Suprapubic skin (tissue), 4 donors: ENCODE results near the gene RAB5B. TPM values are rescaled to one million over a fixed set of nuclear protein-coding genes. Genes with fewer than 3 reads are reported as not detected.
"Not testable (repeated sequence)": the region's sequence is repeated elsewhere in the genome, so short reads cannot be mapped to it uniquely, and the experiment has no call there.

Experiments
- DNase-seq, 2 donors: peaks; one replicate each; pipeline ENCODE4 v3.0.0-alpha.2; 2019; ENCODE audit warnings: low spot score in 2 of 2
- H3K27ac ChIP-seq: fragments of 200-600 bp; sonication (generic); one replicate; pipeline ENCODE4 v1.5.1; 2019
- H3K27me3 ChIP-seq: fragments of 200-600 bp; sonication (generic); one replicate; pipeline ENCODE4 v1.5.1; 2019
- H3K36me3 ChIP-seq: fragments of 200-600 bp; sonication (generic); one replicate; pipeline ENCODE4 v1.5.1; 2019
- H3K4me1 ChIP-seq: fragments of 200-600 bp; sonication (generic); one replicate; pipeline ENCODE4 v1.5.1; 2019
- H3K4me3 ChIP-seq: fragments of 200-600 bp; sonication (generic); one replicate; pipeline ENCODE4 v1.5.1; 2019; ENCODE audit warnings: mild to moderate bottlenecking
- H3K9me3 ChIP-seq: fragments of 200-600 bp; sonication (generic); one replicate; pipeline ENCODE4 v1.5.1; 2019
- CTCF ChIP-seq, 2 donors: fragments of 200-600 bp in 1 of 2; fragments of 450-650 bp in 1 of 2; sonication (generic) in 1 of 2; IDR thresholded peaks; one replicate each; pipeline ENCODE4 v1.5.1; 2016 to 2019; ENCODE audit warnings: antibody characterized with exemption in 2 of 2, mild to moderate bottlenecking in 1 of 2, moderate library complexity in 1 of 2
- EP300 ChIP-seq: sonication (generic); formaldehyde crosslinking; IDR thresholded peaks from one replicate; pipeline ENCODE4 v1.6.1; 2017; ENCODE audit warnings: antibody characterized with exemption
- POLR2A ChIP-seq, 2 donors: fragments of 450-650 bp; IDR thresholded peaks; one replicate each; pipeline ENCODE4 v1.6.1; 2017; ENCODE audit warnings: antibody characterized with exemption in 2 of 2, mild to moderate bottlenecking in 2 of 2, moderate library complexity in 2 of 2
- POLR2AphosphoS5 ChIP-seq, 3 donors: sonication (generic); formaldehyde crosslinking; IDR thresholded peaks; one replicate each; pipeline ENCODE4 v1.6.1; 2017; ENCODE audit warnings: antibody characterized with exemption in 3 of 3
- WGBS: methylation state at CpG from one replicate; pipeline ENCODE4 v1.1.5; 2018; 5-methylcytosine and 5-hydroxymethylcytosine counted together
- total RNA-seq, 4 donors: library from RNA; depleted of rRNA; stranded (reverse); fragments of >200 nt; gene quantifications; one replicate each; pipeline ENCODE4 v1.1.0, GENCODE V29; 2016

RAB5B gene
- total RNA-seq, 4 donors from 2014 or later, result 97.1 to 143 (median 114) TPM

DNA sequence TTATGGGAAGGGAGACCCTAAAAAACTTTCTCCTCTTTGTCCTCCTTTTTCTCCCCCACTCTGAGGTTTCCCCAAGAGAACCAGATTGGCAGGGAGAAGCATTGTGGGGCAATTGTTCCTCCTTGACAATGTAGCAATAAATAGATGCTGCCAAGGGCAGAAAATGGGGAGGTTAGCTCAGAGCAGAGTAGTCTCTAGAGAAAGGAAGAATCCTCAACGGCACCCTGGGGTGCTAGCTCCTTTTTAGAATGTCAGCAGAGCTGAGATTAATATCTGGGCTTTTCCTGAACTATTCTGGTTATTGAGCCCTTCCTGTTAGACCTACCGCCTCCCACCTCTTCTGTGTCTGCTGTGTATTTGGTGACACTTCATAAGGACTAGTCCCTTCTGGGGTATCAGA, 63.3 kb downstream of the RAB5B start:
- no peaks in the 10 kb centered on the region for H3K9me3 ChIP-seq
- DNase-seq, result no peak
- no peak overlapping the region for H3K4me3 ChIP-seq
- 75% methylated on average over 2 of the region's 2 CpGs for WGBS
- no peaks in the 10 kb centered on the region for H3K27me3 ChIP-seq
- H3K4me1 ChIP-seq, result peaks cover 8% of the 10 kb centered on the region
- H3K27ac ChIP-seq, result no peak overlapping the region
- TF ChIP-seq CTCF (IDR thresholded peaks at IDR 0.05) (no peak), POLR2A (IDR thresholded peaks at IDR 0.05) (no peak), POLR2AphosphoS5 (IDR thresholded peaks at IDR 0.05) (no peak), EP300 (no peak)
- peaks cover 33% of the 10 kb centered on the region for H3K36me3 ChIP-seq

- WGBS, result 61% methylated on average over 2 of the region's 2 CpGs
- H3K27ac ChIP-seq, result no peak overlapping the region
- H3K4me1 ChIP-seq, result peaks cover 16% of the 10 kb centered on the region
- TF ChIP-seq POLR2AphosphoS5 (IDR thresholded peaks at IDR 0.05) (no peak), POLR2A (IDR thresholded peaks at IDR 0.05) (no peak), EP300 (no peak), CTCF (IDR thresholded peaks at IDR 0.05) (no peak)
- no peak overlapping the region for H3K4me3 ChIP-seq
- H3K9me3 ChIP-seq, result no peaks in the 10 kb centered on the region
- no peaks in the 10 kb centered on the region for H3K27me3 ChIP-seq
- peaks cover 25% of the 10 kb centered on the region for H3K36me3 ChIP-seq
- no peak for DNase-seq
Observed at GRCh38 chr12:56038022-56038655, 64.3 kb downstream of the RAB5B start.

GRCh38 chr12:56040151-56040550, 66.3 kb downstream of the RAB5B start:
- no peak overlapping the region for H3K4me3 ChIP-seq

GRCh38 chr12:56040963-56041551, 67.2 kb downstream of the RAB5B start:
- TF ChIP-seq CTCF (IDR thresholded peaks at IDR 0.05) (no peak), POLR2A (IDR thresholded peaks at IDR 0.05) (no peak), POLR2AphosphoS5 (IDR thresholded peaks at IDR 0.05) (no peak), EP300 (no peak)
- Histone ChIP-seq H3K36me3 (peaks cover 36% of the 10 kb centered on the region), H3K27ac (peak overlapping the region; percentile 89), H3K4me1 (peaks cover 22% of the 10 kb centered on the region), H3K9me3 (no peaks in the 10 kb centered on the region), H3K4me3 (peak overlapping the region; percentile 91), H3K27me3 (no peaks in the 10 kb centered on the region)
- DNase-seq, result no peak
- WGBS, result 63% methylated on average over 14 of the region's 14 CpGs

More at GRCh38 chr12:56040151-56040550, 66.3 kb downstream of the RAB5B start:
- Histone ChIP-seq H3K4me1 (peaks cover 22% of the 10 kb centered on the region), H3K27ac (no peak overlapping the region), H3K9me3 (no peaks in the 10 kb centered on the region), H3K27me3 (no peaks in the 10 kb centered on the region), H3K36me3 (peaks cover 30% of the 10 kb centered on the region)
- no peak for TF ChIP-seq POLR2A (IDR thresholded peaks at IDR 0.05)
- TF ChIP-seq POLR2AphosphoS5 (IDR thresholded peaks at IDR 0.05), result no peak
- TF ChIP-seq EP300, result no peak
- TF ChIP-seq CTCF (IDR thresholded peaks at IDR 0.05), result no peak
- 100% methylated on average over 1 of the region's 1 CpG for WGBS
- DNase-seq, result no peak

- Histone ChIP-seq H3K4me3 (peak within 1 kb of the TSS; percentile 91), H3K4me1 (peaks cover 23% of the 10 kb centered on the region), H3K27me3 (no peaks in the 10 kb centered on the region), H3K9me3 (no peaks in the 10 kb centered on the region), H3K27ac (peak within 1 kb of the TSS; percentile 89), H3K36me3 (peaks cover 32% of the 10 kb centered on the region)
- TF ChIP-seq EP300, result no peak
- peak; percentile 91 to 97 for TF ChIP-seq POLR2A (IDR thresholded peaks at IDR 0.05)
- peak in 1 of 2 donors; percentile 42 for TF ChIP-seq CTCF (IDR thresholded peaks at IDR 0.05)
- TF ChIP-seq POLR2AphosphoS5 (IDR thresholded peaks at IDR 0.05), result peak; percentile 78 to 98 (median 93)
- peak; percentile 96 to 97 for DNase-seq
- 1% methylated on average over 35 of the region's 50 CpGs for WGBS
Observed at GRCh38 chr12:56041552-56042429, 67.9 kb downstream of the RAB5B start, which contains the start of gene RPS26. TSS of gene RPS26 (plus strand) at chr12:56041918. CDS start at chr12:56042167, 249 bp downstream.

GRCh38 chr12:56042430-56042813, 68.5 kb downstream of the RAB5B start:
- 0% methylated on average over 14 of the region's 20 CpGs for WGBS
- H3K9me3 ChIP-seq, DNase-seq, H3K27me3 ChIP-seq: not testable (repeated sequence)
- Histone ChIP-seq H3K4me3 (peak overlapping the region; percentile 91), H3K36me3 (peaks cover 32% of the 10 kb centered on the region), H3K27ac (peak overlapping the region; percentile 89), H3K4me1 (peaks cover 29% of the 10 kb centered on the region)
